GM23338 (cell line): ENCODE data around the gene PGP. TPM values are rescaled to one million over a fixed set of nuclear protein-coding genes. Genes with fewer than 3 reads are reported as not detected.

Source experiments
- ATAC-seq: fragments of 200-7000 bp; cut with Tn5 transposase; 3 replicates; pipeline ENCODE4 v1.9.1; 2020
- DNase-seq: peaks from one replicate; pipeline ENCODE4 v3.0.0-alpha.2; 2015; ENCODE audit warnings: low spot score
- H2AFZ ChIP-seq: fragments of 200-600 bp; sonication (generic); 2 replicates; pipeline ENCODE4 v1.8.0; 2016; ENCODE audit warnings: antibody characterized with exemption, mild to moderate bottlenecking, moderate library complexity
- H3F3A ChIP-seq: fragments of 200-600 bp; sonication (generic); replicated peaks from 2 replicates; pipeline ENCODE4 v1.8.0; 2017; ENCODE audit warnings: antibody characterized with exemption, mixed run types, low read depth
- H3K27ac ChIP-seq: fragments of 200-600 bp; sonication (generic); 2 replicates; pipeline ENCODE4 v1.6.1; 2016; ENCODE audit warnings: low read depth
- H3K27me3 ChIP-seq: fragments of 200-600 bp; sonication (generic); 2 replicates; pipeline ENCODE4 v1.8.0; 2016; ENCODE audit warnings: mild to moderate bottlenecking, mixed run types, moderate library complexity; ENCODE audit not compliant: insufficient read depth
- H3K36me3 ChIP-seq: fragments of 200-600 bp; sonication (generic); 2 replicates; pipeline ENCODE4 v1.8.0; 2016; ENCODE audit warnings: mild to moderate bottlenecking; ENCODE audit not compliant: insufficient read depth
- H3K4me1 ChIP-seq: fragments of 200-600 bp; sonication (generic); 2 replicates; pipeline ENCODE4 v1.8.0; 2016; ENCODE audit warnings: mild to moderate bottlenecking, moderate library complexity; ENCODE audit not compliant: insufficient read depth
- H3K4me2 ChIP-seq: fragments of 200-600 bp; sonication (generic); 2 replicates; pipeline ENCODE4 v1.7.1; 2017; ENCODE audit warnings: mixed run types
- H3K4me3 ChIP-seq: fragments of 200-600 bp; sonication (generic); 2 replicates; pipeline ENCODE4 v1.6.1; 2016; ENCODE audit warnings: mixed run types
- H3K79me2 ChIP-seq: fragments of 200-600 bp; sonication (generic); replicated peaks from 2 replicates; pipeline ENCODE4 v1.8.0; 2017; ENCODE audit warnings: mild to moderate bottlenecking; ENCODE audit not compliant: insufficient read depth
- H3K9me2 ChIP-seq: fragments of 200-600 bp; sonication (generic); 2 replicates; pipeline ENCODE4 v1.8.0; 2017; ENCODE audit not compliant: insufficient read depth
- H4K20me1 ChIP-seq: fragments of 200-600 bp; sonication (generic); replicated peaks from 2 replicates; pipeline ENCODE4 v1.8.0; 2017; ENCODE audit warnings: mild to moderate bottlenecking; ENCODE audit not compliant: insufficient read depth
- H3K27ac Mint-ChIP-seq: 2 replicates; pipeline ENCODE4 v1.8.0; 2020; ENCODE audit warnings: inconsistent platforms, mild to moderate bottlenecking, moderate library complexity, mixed read lengths
- H3K27me3 Mint-ChIP-seq: 3 replicates; pipeline ENCODE4 v1.8.0; 2022; ENCODE audit warnings: low read depth, mild to moderate bottlenecking, moderate library complexity, mixed read lengths, inconsistent platforms; ENCODE audit not compliant: insufficient read depth, poor library complexity
- H3K36me3 Mint-ChIP-seq: 3 replicates; pipeline ENCODE4 v1.8.0; 2021; ENCODE audit warnings: low read depth, mild to moderate bottlenecking, inconsistent platforms, moderate library complexity, mixed read lengths
- H3K4me1 Mint-ChIP-seq: 3 replicates; pipeline ENCODE4 v1.8.0; 2020; ENCODE audit warnings: mild to moderate bottlenecking, inconsistent platforms, mixed read lengths
- H3K4me3 Mint-ChIP-seq: 3 replicates; pipeline ENCODE4 v1.8.0; 2021; ENCODE audit warnings: moderate library complexity, mild to moderate bottlenecking, inconsistent platforms, mixed read lengths
- H3K9me3 Mint-ChIP-seq: 3 replicates; pipeline ENCODE4 v1.8.0; 2020; ENCODE audit warnings: moderate library complexity, mild to moderate bottlenecking, inconsistent platforms, mixed read lengths
- CREB1 ChIP-seq: fragments of 250-450 bp; sonication (Bioruptor Pico); IDR thresholded peaks from 2 replicates; pipeline ENCODE4 v1.5.0; 2020; ENCODE audit warnings: low read depth, mild to moderate bottlenecking, moderate library complexity
- ETS1 ChIP-seq: IDR thresholded peaks from 2 replicates; pipeline ENCODE4 v1.6.1; 2016; ENCODE audit warnings: antibody characterized with exemption
- EZH2 ChIP-seq: fragments of 200-600 bp; sonication (generic); IDR thresholded peaks from one replicate; pipeline ENCODE4 v1.8.0; 2017; ENCODE audit warnings: antibody characterized with exemption, mild to moderate bottlenecking, low read depth; ENCODE audit not compliant: unreplicated experiment
- EZH2phosphoT487 ChIP-seq: fragments of 200-600 bp; sonication (generic); IDR thresholded peaks from one replicate; pipeline ENCODE4 v1.8.1; 2018; ENCODE audit warnings: antibody characterized with exemption; ENCODE audit not compliant: unreplicated experiment
- JUNB ChIP-seq: IDR thresholded peaks from one replicate; pipeline ENCODE4 v1.6.1; 2016; ENCODE audit warnings: antibody characterized with exemption; ENCODE audit not compliant: unreplicated experiment
- NANOG ChIP-seq: IDR thresholded peaks from 2 replicates; pipeline ENCODE4 v1.6.1; 2016; ENCODE audit warnings: antibody characterized with exemption, borderline replicate concordance
- POLR2AphosphoS5 ChIP-seq: IDR thresholded peaks from 2 replicates; pipeline ENCODE4 v1.6.1; 2016; ENCODE audit warnings: antibody characterized with exemption, low read depth
- REST ChIP-seq: IDR thresholded peaks from one replicate; pipeline ENCODE4 v1.6.1; 2018; ENCODE audit warnings: antibody characterized with exemption; ENCODE audit not compliant: unreplicated experiment
- STAT1 ChIP-seq: IDR thresholded peaks from one replicate; pipeline ENCODE4 v1.6.1; 2016; ENCODE audit warnings: antibody characterized with exemption; ENCODE audit not compliant: unreplicated experiment
- ZNF114 ChIP-seq: fragments of 250-450 bp; sonication (Bioruptor Pico); IDR thresholded peaks from 2 replicates; pipeline ENCODE4 v1.5.0; 2020; ENCODE audit warnings: mild to moderate bottlenecking, moderate library complexity
- ZNF331 ChIP-seq: fragments of 250-450 bp; sonication (Bioruptor Pico); IDR thresholded peaks from 2 replicates; pipeline ENCODE4 v1.5.0; 2020; ENCODE audit warnings: low read depth, mild to moderate bottlenecking, moderate library complexity
- ZNF462 ChIP-seq: fragments of 250-450 bp; sonication (Bioruptor Pico); IDR thresholded peaks from 2 replicates; pipeline ENCODE4 v1.5.0; 2020; ENCODE audit warnings: mild to moderate bottlenecking, moderate library complexity
- polyA plus RNA-seq: library from polyadenylated mRNA; unstranded; fragments of >200 nt; fragmentation: Nextera tagmentation; extraction: Ambion mirVana; gene quantifications from 2 replicates; pipeline ENCODE4 v1.2.1, GENCODE V29; 2016
- total RNA-seq: library from RNA; depleted of rRNA; stranded (reverse); fragments of >200 nt; shearing (Covaris generic); gene quantifications from 2 replicates; pipeline ENCODE4 v1.2.3, GENCODE V29; 2014
- TF ChIP-seq, protein P1 (sequence below), 2 experiments: fragments of 200-600 bp in 1 of 2; sonication (generic) in 1 of 2; conservative IDR thresholded peaks; 2 replicates each; pipeline versions ENCODE4 v1.5.1 to v1.6.1; 2016 to 2017; ENCODE audit warnings: antibody characterized with exemption in 2 of 2, low read depth in 2 of 2, mild to moderate bottlenecking in 2 of 2, moderate library complexity in 1 of 2

The PGP gene
- total and polyA plus RNA-seq, 2 experiments from 2014 or later: 44.4 to 80.3 TPM

DNA sequence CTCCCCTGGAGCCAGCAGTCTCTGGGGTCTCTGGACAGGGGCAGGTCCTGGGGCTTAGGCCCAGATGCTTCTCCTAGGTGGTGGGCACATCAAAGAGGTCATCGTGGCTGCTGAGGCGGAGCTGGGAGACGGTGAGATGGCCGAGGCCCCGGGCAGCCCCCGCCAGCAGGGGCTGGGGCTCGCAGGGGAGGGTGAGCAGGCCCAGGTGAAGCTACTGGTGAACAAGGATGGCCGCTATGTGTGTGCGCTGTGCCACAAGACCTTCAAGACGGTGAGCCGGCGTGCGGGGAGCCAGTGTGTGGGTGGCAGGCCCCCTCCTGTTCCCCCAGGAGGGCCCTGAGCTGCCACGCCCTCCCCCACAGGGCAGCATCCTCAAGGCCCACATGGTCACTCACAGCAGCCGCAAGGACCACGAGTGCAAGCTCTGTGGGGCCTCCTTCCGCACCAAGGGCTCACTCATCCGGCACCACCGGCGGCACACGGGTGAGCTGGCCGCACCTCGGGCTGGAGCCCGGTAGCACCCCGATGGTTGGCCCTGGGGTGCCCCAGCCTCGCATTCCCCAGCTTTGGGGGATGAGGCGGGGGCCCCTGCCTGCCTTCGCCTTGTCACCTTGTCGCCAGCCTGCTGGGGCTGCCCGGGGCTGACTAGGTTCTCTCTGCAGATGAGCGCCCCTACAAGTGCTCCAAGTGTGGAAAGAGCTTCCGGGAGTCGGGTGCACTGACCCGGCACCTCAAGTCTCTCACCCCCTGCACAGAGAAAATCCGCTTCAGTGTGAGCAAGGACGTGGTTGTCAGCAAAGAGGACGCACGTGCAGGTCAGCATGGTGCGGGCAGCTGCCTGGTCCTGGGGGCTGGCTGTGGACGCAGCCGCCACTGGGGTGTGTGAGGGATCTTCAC is 17.7 kb upstream of the PGP start:
- peaks cover 9% of the 10 kb centered on the region; the same call in 2 of the 3 replicates for H3K36me3 Mint-ChIP-seq
- H3K9me3 Mint-ChIP-seq: no peaks in the 10 kb centered on the region
- H3K4me3 Mint-ChIP-seq: no peak overlapping the region
- no peak overlapping the region for H3K27ac ChIP-seq
- DNase-seq (no peak), ATAC-seq (no peak)
- no peaks in the 10 kb centered on the region for H3F3A ChIP-seq
- no peak overlapping the region for H3K27ac Mint-ChIP-seq
- H3K36me3 ChIP-seq: 0 out of 2 replicates have a peak, but pooled peaks cover 5% of the 10 kb centered on the region
- H3K27me3 Mint-ChIP-seq: peaks cover 17% of the 10 kb centered on the region
- H2AFZ ChIP-seq: no peak overlapping the region
- H3K9me2 ChIP-seq: no peaks in the 10 kb centered on the region
- TF ChIP-seq POLR2AphosphoS5 (no peak), EZH2 (no peak), JUNB (no peak), REST (no peak), ZNF114 (CRISPR knock-in tag) (no peak), EZH2phosphoT487 (no peak), STAT1 (no peak), ETS1 (no peak), ZNF462 (CRISPR knock-in tag) (no peak), NANOG (no peak), CREB1 (CRISPR knock-in tag) (no peak), ZNF331 (CRISPR knock-in tag) (no peak)
- TF ChIP-seq, protein P1, sequence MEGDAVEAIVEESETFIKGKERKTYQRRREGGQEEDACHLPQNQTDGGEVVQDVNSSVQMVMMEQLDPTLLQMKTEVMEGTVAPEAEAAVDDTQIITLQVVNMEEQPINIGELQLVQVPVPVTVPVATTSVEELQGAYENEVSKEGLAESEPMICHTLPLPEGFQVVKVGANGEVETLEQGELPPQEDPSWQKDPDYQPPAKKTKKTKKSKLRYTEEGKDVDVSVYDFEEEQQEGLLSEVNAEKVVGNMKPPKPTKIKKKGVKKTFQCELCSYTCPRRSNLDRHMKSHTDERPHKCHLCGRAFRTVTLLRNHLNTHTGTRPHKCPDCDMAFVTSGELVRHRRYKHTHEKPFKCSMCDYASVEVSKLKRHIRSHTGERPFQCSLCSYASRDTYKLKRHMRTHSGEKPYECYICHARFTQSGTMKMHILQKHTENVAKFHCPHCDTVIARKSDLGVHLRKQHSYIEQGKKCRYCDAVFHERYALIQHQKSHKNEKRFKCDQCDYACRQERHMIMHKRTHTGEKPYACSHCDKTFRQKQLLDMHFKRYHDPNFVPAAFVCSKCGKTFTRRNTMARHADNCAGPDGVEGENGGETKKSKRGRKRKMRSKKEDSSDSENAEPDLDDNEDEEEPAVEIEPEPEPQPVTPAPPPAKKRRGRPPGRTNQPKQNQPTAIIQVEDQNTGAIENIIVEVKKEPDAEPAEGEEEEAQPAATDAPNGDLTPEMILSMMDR (conservative IDR thresholded peaks at IDR 0.05; ENCODE audit: low read depth in 2 of 2): no peak
- no peak overlapping the region for H3K4me3 ChIP-seq
- no peak overlapping the region for H3K4me2 ChIP-seq
- no peaks in the 10 kb centered on the region; the same call in 1 of the 2 replicates for H4K20me1 ChIP-seq
- no peaks in the 10 kb centered on the region for H3K4me1 ChIP-seq
- H3K4me1 Mint-ChIP-seq: no peaks in the 10 kb centered on the region
- peaks cover 12% of the 10 kb centered on the region for H3K27me3 ChIP-seq
- H3K79me2 ChIP-seq: peaks cover 7% of the 10 kb centered on the region
